Activated B cell treated with CpG ODN at 0.5 μM for 24 hours (primary cell): ENCODE data around the gene TSPOAP1. TPM values are rescaled to one million over a fixed set of nuclear protein-coding genes. Genes with fewer than 3 reads are reported as not detected.

Experiments
- ATAC-seq: fragments of 200-7000 bp; cut with Tn5 transposase; one replicate; pipeline ENCODE4 v1.10.0; 2021; ENCODE audit warnings: low read depth, mild to moderate bottlenecking, moderate library complexity
- CTCF ChIA-PET: fragments of 350-600 bp; sonication (Branson Sonifier 250); formaldehyde crosslinking; loops from one replicate; lab custom pipeline; 2021; ENCODE audit warnings: antibody characterized with exemption; lab: Charles Lee
- POLR2A ChIA-PET: fragments of 350-600 bp; sonication (Branson Sonifier 250); formaldehyde crosslinking; loops from one replicate; lab custom pipeline; 2021; ENCODE audit warnings: antibody characterized with exemption; lab: Charles Lee
- DNase-seq: peaks from one replicate; pipeline ENCODE4 v3.0.0; 2022
- H3K27ac Mint-ChIP-seq: one replicate; pipeline ENCODE4 v1.8.0; 2020; ENCODE audit warnings: mixed read lengths
- H3K27me3 Mint-ChIP-seq: one replicate; pipeline ENCODE4 v1.8.0; 2021; ENCODE audit warnings: mixed read lengths
- H3K36me3 Mint-ChIP-seq: one replicate; pipeline ENCODE4 v1.8.0; 2021; ENCODE audit warnings: low read depth, mixed read lengths
- H3K4me1 Mint-ChIP-seq: one replicate; pipeline ENCODE4 v1.8.0; 2021; ENCODE audit warnings: mixed read lengths
- H3K4me3 Mint-ChIP-seq: one replicate; pipeline ENCODE4 v1.8.0; 2020; ENCODE audit warnings: mild to moderate bottlenecking, mixed read lengths
- H3K9me3 Mint-ChIP-seq: one replicate; pipeline ENCODE4 v1.8.0; 2020; ENCODE audit warnings: mixed read lengths
- CTCF ChIP-seq: fragments of 200-600 bp; IDR thresholded peaks from one replicate; pipeline ENCODE4 v1.8.0; 2022; ENCODE audit warnings: antibody characterized with exemption, mild to moderate bottlenecking
- intact Hi-C: fragments of 100-400 bp; cut with micrococcal nuclease; formaldehyde crosslinking; loops from one replicate; pipeline ENCODE4 v1.15.1; 2024
- total RNA-seq: library from RNA; stranded (reverse); gene quantifications from 2 replicates; pipeline ENCODE4 v1.2.3, GENCODE V29; 2022

Gene TSPOAP1
- total RNA-seq = 16.7 and 22.5 TPM in 2 replicates

- Mint-ChIP-seq H3K27ac (peak within 1 kb of the TSS; percentile 93), H3K4me1 (peaks cover 64% of the 10 kb centered on the region), H3K36me3 (peaks cover 45% of the 10 kb centered on the region), H3K4me3 (peak within 1 kb of the TSS; percentile 100), H3K9me3 (no peaks in the 10 kb centered on the region), H3K27me3 (peaks cover 2% of the 10 kb centered on the region)
- POLR2A ChIA-PET = interaction anchor here (0.6 to 27.9 kb wide), 24 partner anchors 11 to 331 kb away, joined by 3 to 3007 read pairs (median 8); partner anchors contain the start of genes HSF5, MKS1, MTMR4 and RNF43
- DNase-seq (peak; percentile 62), ATAC-seq (peak; percentile 8)
- intact Hi-C loops = loop anchor here (1.0 kb wide), 5 partner anchors 10 to 89 kb away; partner anchors contain the start of genes RNF43 and SUPT4H1
- CTCF ChIA-PET = interaction anchor here (0.8 to 4.0 kb wide), 6 partner anchors 9 to 89 kb away, joined by 4 to 46 read pairs (median 6); partner anchors contain the start of genes RNF43 and SUPT4H1
- no peak for TF ChIP-seq CTCF
Measured at GRCh38 chr17:58328195-58329034, at the start of gene TSPOAP1. Gene TSPOAP1 (minus strand): TSS chr17:58328795. CDS start chr17:58327920, 875 bp downstream.

GRCh38 chr17:58377661-58378060 is 49.1 kb upstream of the TSPOAP1 start:
- Mint-ChIP-seq H3K27me3 (no peaks in the 10 kb centered on the region), H3K4me3 (no peak overlapping the region), H3K36me3 (no peaks in the 10 kb centered on the region), H3K9me3 (no peaks in the 10 kb centered on the region), H3K4me1 (peaks cover 12% of the 10 kb centered on the region), H3K27ac (no peak overlapping the region)
- intact Hi-C loops = no loop called here
- CTCF ChIA-PET = no interaction called here
- ATAC-seq = no peak
- no peak for DNase-seq
- no peak for TF ChIP-seq CTCF
- POLR2A ChIA-PET = no interaction called here

GRCh38 chr17:58377093-58377601 is 48.6 kb upstream of the TSPOAP1 start:
- ATAC-seq = no peak
- Mint-ChIP-seq H3K9me3 (no peaks in the 10 kb centered on the region), H3K4me3 (no peak overlapping the region), H3K36me3 (no peaks in the 10 kb centered on the region), H3K27ac (no peak overlapping the region), H3K27me3 (no peaks in the 10 kb centered on the region), H3K4me1 (peaks cover 8% of the 10 kb centered on the region)
- intact Hi-C loops = no loop called here
- ChIA-PET CTCF (no interaction called here), POLR2A (interaction anchor here (0.5 to 1.4 kb wide), 3 partner anchors 13 to 33 kb away, joined by 3 to 4 read pairs (median 3); no protein-coding TSS in a partner anchor)
- no peak for TF ChIP-seq CTCF
- no peak for DNase-seq

GRCh38 chr17:58376472-58377000 is 47.9 kb upstream of the TSPOAP1 start:
- Mint-ChIP-seq H3K4me3 (no peak overlapping the region), H3K36me3 (no peaks in the 10 kb centered on the region), H3K4me1 (peaks cover 9% of the 10 kb centered on the region), H3K27me3 (no peaks in the 10 kb centered on the region), H3K27ac (no peak overlapping the region), H3K9me3 (no peaks in the 10 kb centered on the region)
- TF ChIP-seq CTCF = no peak
- intact Hi-C loops = no loop called here
- DNase-seq = no peak
- ChIA-PET CTCF (interaction anchor here (0.6 kb wide), 1 partner anchor 59 kb away, joined by 3 read pairs; no protein-coding TSS in a partner anchor), POLR2A (interaction anchor here (0.5 to 1.4 kb wide), 3 partner anchors 12 to 32 kb away, joined by 3 to 4 read pairs (median 3); no protein-coding TSS in a partner anchor)
- ATAC-seq = peak; percentile 18
